Activated CD4-positive, alpha-beta T cell treated with anti-CD3 and anti-CD28 coated beads for 36 hours (primary cell): ENCODE results near the gene CAMTA1. TPM values are rescaled to one million over a fixed set of nuclear protein-coding genes. Genes with fewer than 3 reads are reported as not detected.

ENCODE experiments used
- ATAC-seq: fragments of 200-7000 bp; cut with Tn5 transposase; one replicate; pipeline ENCODE4 v1.10.0; 2021; ENCODE audit warnings: mild to moderate bottlenecking, moderate library complexity
- CTCF ChIA-PET: fragments of 350-600 bp; sonication (Branson Sonifier 250); formaldehyde crosslinking; loops from one replicate; lab custom pipeline; 2021; ENCODE audit warnings: antibody characterized with exemption; lab: Charles Lee
- POLR2A ChIA-PET: fragments of 350-600 bp; sonication (Branson Sonifier 250); formaldehyde crosslinking; loops from one replicate; lab custom pipeline; 2021; ENCODE audit warnings: antibody characterized with exemption, inconsistent platforms; lab: Charles Lee
- DNase-seq: peaks from one replicate; pipeline ENCODE4 v3.0.0-alpha.2; 2020
- H3K27ac Mint-ChIP-seq: one replicate; pipeline ENCODE4 v1.8.0; 2021; ENCODE audit warnings: mixed read lengths
- H3K27me3 Mint-ChIP-seq: one replicate; pipeline ENCODE4 v1.8.0; 2021; ENCODE audit warnings: mixed read lengths
- H3K36me3 Mint-ChIP-seq: one replicate; pipeline ENCODE4 v1.8.0; 2021; ENCODE audit warnings: low read depth, mixed read lengths
- H3K4me1 Mint-ChIP-seq: one replicate; pipeline ENCODE4 v1.8.0; 2021; ENCODE audit warnings: mixed read lengths
- H3K4me3 Mint-ChIP-seq: one replicate; pipeline ENCODE4 v1.8.0; 2021; ENCODE audit warnings: mild to moderate bottlenecking, moderate library complexity, mixed read lengths
- H3K9me3 Mint-ChIP-seq: one replicate; pipeline ENCODE4 v1.8.0; 2021; ENCODE audit warnings: low read depth, mixed read lengths
- intact Hi-C, 2 experiments: fragments of 100-400 bp; cut with DNase I in 1 of 2; cut with micrococcal nuclease in 1 of 2; formaldehyde crosslinking; loops; one replicate each; pipeline versions ENCODE4 v1.14.2 to v1.15.1; 2022 to 2024; cut with DNase I, micrococcal nuclease
- total RNA-seq, 2 experiments: library from RNA; stranded (reverse); gene quantifications; one replicate each; pipeline ENCODE4 v1.2.3, GENCODE V29; 2021

Gene CAMTA1
- total RNA-seq, 2 experiments from 2014 or later: 62.3 to 76.7 TPM

DNA sequence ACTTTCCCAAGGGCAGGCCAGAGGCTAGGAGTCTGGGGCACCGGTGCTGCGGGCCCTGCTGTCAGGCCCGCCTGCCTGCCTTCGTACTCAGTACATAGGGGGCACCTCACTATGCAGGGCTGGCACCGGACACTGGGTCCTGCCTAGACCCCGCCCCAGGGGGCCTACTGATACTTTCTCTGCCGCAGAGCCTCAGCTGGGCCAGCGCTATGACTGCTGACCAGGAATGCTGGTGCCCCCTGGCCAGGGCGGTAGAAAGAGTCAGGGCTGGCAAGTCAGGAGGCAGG, 857.1 kb downstream of the CAMTA1 start:
- DNase-seq (no peak), ATAC-seq (no peak)
- Mint-ChIP-seq H3K9me3 (no peaks in the 10 kb centered on the region), H3K27me3 (no peaks in the 10 kb centered on the region), H3K36me3 (no peaks in the 10 kb centered on the region), H3K4me3 (no peak overlapping the region), H3K4me1 (no peaks in the 10 kb centered on the region), H3K27ac (no peak overlapping the region)
- intact Hi-C loops: loop anchor here in 1 of 2 experiments (10.0 kb wide), 1 partner anchor 598 kb away; no protein-coding TSS in a partner anchor
- ChIA-PET POLR2A (no interaction called here), CTCF (interaction anchor here (0.7 kb wide), 1 partner anchor 248 kb away, joined by 3 read pairs; no protein-coding TSS in a partner anchor)

DNA sequence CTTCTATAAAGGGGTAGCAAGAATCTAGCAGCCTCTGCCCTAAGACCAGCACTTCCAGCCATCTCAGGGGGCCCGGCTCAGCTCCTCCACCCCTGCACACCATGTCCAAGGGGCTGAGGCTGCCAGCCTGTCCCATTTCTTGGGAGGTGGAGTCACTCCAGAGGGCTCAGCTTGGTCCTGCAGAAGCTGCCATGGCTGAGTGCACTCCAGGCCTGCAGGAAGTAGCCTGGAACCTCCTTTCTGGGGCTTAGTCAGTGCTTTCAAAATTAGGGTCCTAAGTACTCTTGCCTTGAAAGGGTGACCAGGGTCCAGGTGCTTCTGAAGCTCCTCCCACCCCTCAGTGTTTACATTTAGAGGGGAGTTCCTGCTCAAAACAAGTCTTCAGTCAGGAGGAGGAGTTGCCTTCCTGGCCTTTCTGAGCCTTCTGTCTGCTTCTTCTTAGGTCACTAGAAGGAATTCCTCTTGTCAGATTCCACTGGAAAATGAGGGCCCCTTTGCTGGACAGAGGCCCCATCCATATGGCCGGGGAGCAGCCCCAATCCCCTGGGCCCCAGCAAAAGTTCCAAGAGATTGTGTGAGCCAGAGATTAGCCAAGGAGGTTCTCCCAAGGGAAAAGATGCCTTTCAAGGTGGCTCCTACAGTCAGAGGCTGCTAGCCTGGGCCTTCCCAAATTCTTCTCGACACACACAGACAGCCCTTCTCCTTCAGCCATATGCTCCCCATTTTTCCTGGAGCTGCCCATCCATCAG, 857.7 kb downstream of the CAMTA1 start:
- H3K27me3 Mint-ChIP-seq: no peaks in the 10 kb centered on the region
- ATAC-seq (no peak), DNase-seq (no peak)
- H3K4me1 Mint-ChIP-seq: no peaks in the 10 kb centered on the region
- no peak overlapping the region for H3K27ac Mint-ChIP-seq
- no peak overlapping the region for H3K4me3 Mint-ChIP-seq
- H3K36me3 Mint-ChIP-seq: no peaks in the 10 kb centered on the region
- ChIA-PET CTCF (interaction anchor here (0.7 kb wide), 1 partner anchor 249 kb away, joined by 3 read pairs; no protein-coding TSS in a partner anchor), POLR2A (no interaction called here)
- intact Hi-C loops: loop anchor here in 1 of 2 experiments (10.0 kb wide), 1 partner anchor 598 kb away; no protein-coding TSS in a partner anchor
- H3K9me3 Mint-ChIP-seq: no peaks in the 10 kb centered on the region

DNA sequence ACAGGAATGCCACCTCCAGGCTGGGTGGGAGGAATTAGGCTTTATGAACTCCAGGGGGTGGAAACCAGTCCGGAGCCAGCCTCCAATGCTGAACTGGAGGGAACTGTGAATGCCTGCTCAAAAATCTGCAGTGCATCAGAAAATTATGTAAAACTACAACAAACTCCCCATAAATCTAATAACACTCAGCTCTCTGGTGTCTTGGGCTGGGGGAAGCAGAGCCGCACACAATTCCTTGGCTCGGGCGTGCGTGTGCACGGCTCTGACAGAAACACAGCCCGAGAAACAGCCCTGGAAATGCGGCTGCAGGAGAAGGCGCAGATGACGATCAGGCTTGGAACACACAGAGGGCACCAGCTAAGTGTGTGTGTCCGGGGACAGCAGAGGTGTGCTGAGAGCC, 858.3 kb downstream of the CAMTA1 start:
- ChIA-PET CTCF (interaction anchor here (0.6 kb wide), 1 partner anchor 927 kb away, joined by 3 read pairs; no protein-coding TSS in a partner anchor), POLR2A (no interaction called here)
- Mint-ChIP-seq H3K27ac (no peak overlapping the region), H3K9me3 (no peaks in the 10 kb centered on the region), H3K27me3 (no peaks in the 10 kb centered on the region), H3K36me3 (no peaks in the 10 kb centered on the region), H3K4me1 (no peaks in the 10 kb centered on the region), H3K4me3 (no peak overlapping the region)
- intact Hi-C loops: loop anchor here in 1 of 2 experiments (10.0 kb wide), 1 partner anchor 599 kb away; no protein-coding TSS in a partner anchor
- no peak for DNase-seq
- ATAC-seq: no peak

DNA sequence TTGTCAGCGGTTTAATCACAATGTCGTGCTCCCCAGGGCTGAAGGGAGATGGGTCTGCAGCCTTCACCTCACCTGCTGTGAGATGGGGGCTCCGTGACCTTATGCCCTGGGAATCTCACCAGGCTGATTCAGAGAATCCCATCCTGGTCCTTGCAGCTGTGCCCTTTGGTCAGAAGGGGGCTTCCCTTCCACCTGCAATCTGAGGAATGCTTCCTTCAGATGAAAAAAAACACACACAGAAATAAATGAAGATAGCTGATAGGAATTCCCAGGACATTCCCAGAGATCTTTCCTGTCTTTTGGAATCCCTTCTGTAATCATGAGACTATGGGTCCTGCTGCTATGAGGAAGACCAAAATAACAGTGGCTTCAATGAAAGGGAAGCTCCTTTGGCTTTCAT, 858.8 kb downstream of the CAMTA1 start:
- DNase-seq (no peak), ATAC-seq (no peak)
- no peaks in the 10 kb centered on the region for H3K9me3 Mint-ChIP-seq
- ChIA-PET CTCF (interaction anchor here (0.6 to 0.9 kb wide), 2 partner anchors 567 to 928 kb away, joined by 3 read pairs; no protein-coding TSS in a partner anchor), POLR2A (interaction anchor here (0.5 kb wide), 1 partner anchor 558 kb away, joined by 3 read pairs; no protein-coding TSS in a partner anchor)
- no peak overlapping the region for H3K4me3 Mint-ChIP-seq
- intact Hi-C loops: loop anchor here in 1 of 2 experiments (10.0 kb wide), 1 partner anchor 599 kb away; no protein-coding TSS in a partner anchor
- H3K4me1 Mint-ChIP-seq: no peaks in the 10 kb centered on the region
- no peaks in the 10 kb centered on the region for H3K36me3 Mint-ChIP-seq
- H3K27me3 Mint-ChIP-seq: no peaks in the 10 kb centered on the region
- no peak overlapping the region for H3K27ac Mint-ChIP-seq

DNA sequence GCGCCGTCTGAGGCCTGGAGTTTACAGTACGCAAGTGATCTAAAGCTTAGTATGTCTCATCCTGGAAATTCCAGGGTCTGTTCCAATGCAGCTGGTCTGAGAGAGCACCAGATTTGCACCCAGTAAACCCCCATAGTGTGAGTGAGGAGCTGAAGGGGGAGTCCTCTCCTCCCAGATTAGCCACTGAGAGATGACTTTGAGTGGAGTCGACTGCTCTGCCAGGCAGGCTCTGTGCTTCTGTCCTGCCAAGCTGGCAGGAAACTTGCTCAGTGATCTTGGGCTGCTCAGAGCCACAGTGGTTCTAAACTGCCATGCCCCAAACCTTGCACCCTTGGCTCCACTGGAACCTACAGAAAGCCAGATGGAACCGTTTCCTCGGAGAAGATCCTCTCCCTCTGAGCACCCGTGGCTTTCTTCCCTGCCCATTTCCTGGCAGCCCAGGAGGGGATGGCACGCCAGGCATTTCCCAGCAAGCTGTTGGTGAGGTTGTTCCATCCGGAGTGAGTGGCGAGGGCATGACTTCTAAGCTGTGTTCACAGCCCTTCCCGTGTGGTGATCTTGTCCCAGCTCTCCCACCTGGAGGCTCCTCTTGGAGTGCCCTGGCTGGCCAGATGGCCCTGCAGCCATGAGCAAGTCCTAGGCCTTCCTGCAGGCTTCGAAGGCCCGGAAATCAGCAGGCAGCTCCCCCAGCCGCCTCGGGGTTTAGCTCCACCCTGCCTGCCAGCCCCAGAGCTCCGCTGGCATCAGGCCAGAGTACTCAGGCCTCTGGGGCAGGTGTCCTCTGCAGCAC, 859.9 kb downstream of the CAMTA1 start:
- CTCF ChIA-PET: interaction anchor here (0.5 to 0.9 kb wide), 3 partner anchors 23 to 802 kb away, joined by 3 to 6 read pairs (median 3); no protein-coding TSS in a partner anchor
- Mint-ChIP-seq H3K27ac (no peak overlapping the region), H3K27me3 (no peaks in the 10 kb centered on the region), H3K4me3 (no peak overlapping the region), H3K36me3 (no peaks in the 10 kb centered on the region), H3K9me3 (no peaks in the 10 kb centered on the region), H3K4me1 (no peaks in the 10 kb centered on the region)
- no peak for ATAC-seq
- intact Hi-C loops: loop anchor here (5.0 to 10.0 kb wide), 3 partner anchors 423 to 923 kb away; no protein-coding TSS in a partner anchor
- POLR2A ChIA-PET: no interaction called here
- DNase-seq: no peak

DNA sequence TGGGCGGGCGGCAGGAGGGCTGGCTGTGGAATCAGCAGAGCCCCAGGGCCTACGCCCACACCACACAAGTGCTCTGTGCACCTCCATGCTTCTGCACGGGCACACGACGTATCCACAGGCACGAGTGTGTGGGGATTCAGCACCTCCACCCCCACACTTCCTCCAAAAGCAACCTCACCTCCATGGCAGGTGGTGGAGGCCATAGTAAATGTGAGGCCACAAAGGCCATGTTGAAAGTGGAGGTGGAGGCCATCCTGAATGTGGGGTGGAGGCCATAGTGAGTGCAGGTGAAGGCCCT, 860.4 kb downstream of the CAMTA1 start:
- no peaks in the 10 kb centered on the region for H3K4me1 Mint-ChIP-seq
- ChIA-PET CTCF (no interaction called here), POLR2A (no interaction called here)
- intact Hi-C loops: loop anchor here (5.0 to 10.0 kb wide), 3 partner anchors 423 to 923 kb away; no protein-coding TSS in a partner anchor
- no peaks in the 10 kb centered on the region for H3K27me3 Mint-ChIP-seq
- H3K27ac Mint-ChIP-seq: no peak overlapping the region
- ATAC-seq (no peak), DNase-seq (no peak)
- no peak overlapping the region for H3K4me3 Mint-ChIP-seq
- no peaks in the 10 kb centered on the region for H3K9me3 Mint-ChIP-seq
- H3K36me3 Mint-ChIP-seq: no peaks in the 10 kb centered on the region

DNA sequence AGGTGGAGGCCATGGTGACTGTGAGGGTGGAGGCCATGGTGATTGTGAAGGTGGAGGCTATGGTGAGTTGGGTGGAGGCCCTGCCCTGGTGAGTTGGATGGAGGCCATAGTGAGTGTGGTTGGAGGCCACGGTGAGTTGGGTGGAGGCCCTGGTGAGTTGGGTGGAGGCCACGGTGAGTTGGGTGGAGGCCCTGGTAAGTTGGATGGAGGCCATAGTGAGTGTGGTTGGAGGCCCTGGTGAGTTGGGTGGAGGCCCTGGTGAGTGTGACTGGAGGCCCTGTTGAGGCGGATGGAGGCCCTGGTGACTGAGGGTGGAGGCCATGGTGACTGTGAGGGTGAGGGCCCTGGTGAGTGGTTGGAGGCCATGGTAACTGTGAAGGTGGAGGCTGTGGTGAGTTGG, 860.9 kb downstream of the CAMTA1 start:
- intact Hi-C loops: loop anchor here (5.0 to 10.0 kb wide), 3 partner anchors 424 to 924 kb away; no protein-coding TSS in a partner anchor
- no peak overlapping the region for H3K27ac Mint-ChIP-seq

DNA sequence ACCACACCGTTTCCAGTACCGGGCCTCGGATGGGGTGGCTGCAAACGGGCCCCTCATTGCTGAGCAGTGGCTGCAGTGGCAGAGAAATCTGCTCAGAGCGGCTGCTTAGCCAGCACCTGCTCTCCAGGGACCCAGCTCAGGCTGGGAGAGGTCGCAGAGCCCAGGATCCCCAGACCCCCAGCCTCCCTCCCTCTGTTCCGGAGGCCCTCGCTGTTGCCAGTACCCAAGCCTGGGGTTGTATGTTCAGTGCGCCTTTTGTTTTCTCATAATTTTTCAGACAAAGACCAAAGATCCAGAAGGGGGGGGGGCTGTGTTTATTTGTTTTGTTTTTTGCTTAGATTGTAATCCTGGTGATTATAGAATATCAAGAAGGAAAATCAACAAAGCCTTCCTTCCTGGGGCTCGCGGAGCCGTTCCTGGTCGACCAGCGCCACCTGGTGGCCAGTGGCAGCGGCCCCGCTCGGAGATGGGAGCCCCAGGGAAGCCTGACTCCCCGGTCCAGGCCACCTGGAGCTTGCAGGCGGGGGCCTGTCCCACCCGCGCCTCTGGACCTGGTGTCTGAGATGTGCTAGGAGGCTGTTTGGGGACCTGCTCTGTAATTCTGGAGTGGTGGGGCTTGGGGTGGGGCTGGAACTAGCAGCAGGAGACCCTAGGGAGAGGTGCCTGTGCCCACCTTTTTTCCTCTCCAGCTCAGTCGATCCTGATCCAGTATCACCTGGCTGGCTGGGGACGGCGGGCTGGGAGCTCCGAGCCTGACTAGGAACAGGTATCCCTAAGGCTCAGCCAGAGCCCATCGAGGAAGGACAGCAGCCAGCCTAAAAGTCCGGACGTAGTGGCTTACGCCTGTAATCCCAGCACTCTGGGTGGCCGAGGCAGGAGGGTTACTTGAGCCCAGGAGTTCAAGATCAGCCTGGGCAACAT, 862.0 kb downstream of the CAMTA1 start:
- no peak overlapping the region for H3K27ac Mint-ChIP-seq
- H3K36me3 Mint-ChIP-seq: no peaks in the 10 kb centered on the region
- peak; percentile 85 for DNase-seq
- H3K9me3 Mint-ChIP-seq: no peaks in the 10 kb centered on the region
- no peak overlapping the region for H3K4me3 Mint-ChIP-seq
- H3K27me3 Mint-ChIP-seq: no peaks in the 10 kb centered on the region
- no peaks in the 10 kb centered on the region for H3K4me1 Mint-ChIP-seq
- ChIA-PET POLR2A (no interaction called here), CTCF (interaction anchor here (0.6 to 1.8 kb wide), 12 partner anchors 13 to 927 kb away, joined by 3 to 11 read pairs (median 4); no protein-coding TSS in a partner anchor)
- ATAC-seq: no peak
- intact Hi-C loops: loop anchor here (1.0 to 10.0 kb wide), 4 partner anchors 425 to 925 kb away; no protein-coding TSS in a partner anchor

More for the DNA sequence above, 860.9 kb downstream of the CAMTA1 start:
- no peak for ATAC-seq
- Mint-ChIP-seq H3K9me3 (no peaks in the 10 kb centered on the region), H3K4me3 (no peak overlapping the region), H3K36me3 (no peaks in the 10 kb centered on the region), H3K4me1 (no peaks in the 10 kb centered on the region), H3K27me3 (no peaks in the 10 kb centered on the region)
- ChIA-PET CTCF (no interaction called here), POLR2A (no interaction called here)
- DNase-seq: no peak

DNA sequence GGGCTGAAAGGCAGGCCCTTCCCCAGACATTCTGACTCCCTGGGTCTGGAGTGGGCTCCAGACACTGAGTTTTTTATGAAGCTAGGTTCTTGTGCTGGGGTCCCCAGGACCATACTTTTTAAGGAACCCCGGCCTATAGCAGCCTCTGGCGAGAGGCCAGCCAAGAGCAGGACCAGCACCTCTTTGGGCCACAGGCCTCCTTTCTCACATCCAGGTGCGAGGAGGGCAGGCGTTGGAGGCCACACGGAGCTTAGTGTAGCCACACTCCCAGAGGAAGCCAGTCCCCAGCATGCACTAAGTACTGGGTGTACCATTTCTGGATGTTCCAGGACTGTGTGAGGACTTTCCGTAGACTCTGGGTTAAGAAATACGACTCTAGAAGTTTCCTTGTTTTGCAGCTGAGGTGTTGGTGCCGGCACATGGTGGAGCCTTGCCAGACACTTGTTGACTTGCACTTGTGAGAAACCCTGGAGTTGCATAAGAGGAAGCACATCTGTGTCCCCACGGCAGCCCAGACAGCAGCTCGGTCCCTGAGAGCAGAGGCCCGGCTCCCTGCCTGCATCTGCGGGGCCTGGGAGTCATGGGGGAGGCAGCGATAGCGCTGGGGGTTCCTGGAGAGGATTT, 863.6 kb downstream of the CAMTA1 start:
- no peaks in the 10 kb centered on the region for H3K4me1 Mint-ChIP-seq
- no peaks in the 10 kb centered on the region for H3K27me3 Mint-ChIP-seq
- H3K27ac Mint-ChIP-seq: no peak overlapping the region
- no peak for DNase-seq
- H3K36me3 Mint-ChIP-seq: no peaks in the 10 kb centered on the region
- ChIA-PET CTCF (interaction anchor here (0.6 to 1.0 kb wide), 6 partner anchors 19 to 1405 kb away, joined by 3 to 5 read pairs (median 4); no protein-coding TSS in a partner anchor), POLR2A (no interaction called here)
- no peak overlapping the region for H3K4me3 Mint-ChIP-seq
- H3K9me3 Mint-ChIP-seq: no peaks in the 10 kb centered on the region
- intact Hi-C loops: loop anchor here (5.0 to 10.0 kb wide), 3 partner anchors 427 to 927 kb away; no protein-coding TSS in a partner anchor
- no peak for ATAC-seq

DNA sequence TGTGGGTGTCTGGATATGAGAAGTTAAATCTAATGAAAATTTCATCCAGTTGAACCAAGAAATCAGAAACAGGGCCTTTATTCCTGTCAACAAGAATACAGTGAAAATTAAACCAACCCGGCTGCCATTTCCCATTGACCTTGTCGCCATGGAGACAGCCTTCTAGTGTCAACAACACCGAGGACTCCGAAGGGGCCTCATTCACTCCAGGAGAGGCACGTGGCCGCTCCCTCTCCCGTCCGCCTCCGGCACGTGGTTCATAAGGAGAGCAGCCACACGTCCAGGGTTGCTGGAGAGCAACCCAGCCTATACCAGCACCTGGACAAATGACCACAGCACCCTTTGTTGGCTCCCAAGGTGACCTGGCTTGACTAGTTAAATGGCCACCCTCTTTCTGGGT, 865.5 kb downstream of the CAMTA1 start:
- ChIA-PET CTCF (no interaction called here), POLR2A (no interaction called here)
- Mint-ChIP-seq H3K27ac (no peak overlapping the region), H3K4me3 (no peak overlapping the region), H3K36me3 (no peaks in the 10 kb centered on the region), H3K27me3 (no peaks in the 10 kb centered on the region), H3K4me1 (no peaks in the 10 kb centered on the region), H3K9me3 (no peaks in the 10 kb centered on the region)
- ATAC-seq (no peak), DNase-seq (no peak)
- intact Hi-C loops: no loop called here
